ENCODE results near the gene SRPK2.
"Not testable (repeated sequence)": the region's sequence is repeated elsewhere in the genome, so short reads cannot be mapped to it uniquely, and the experiment has no call there.

The SRPK2 gene

GRCh38 chr7:105376908-105377533, 11.7 kb downstream of the SRPK2 start:
- no peak overlapping the region for H3K4me3 ChIP-seq (ENCODE audit: low read depth, low read length)

- H3K4me3 ChIP-seq (ENCODE audit: low read depth, low read length) = no peak overlapping the region
Observed at GRCh38 chr7:105369944-105370343, 18.8 kb downstream of the SRPK2 start.

- no peak overlapping the region for H3K4me3 ChIP-seq (ENCODE audit: low read depth, low read length)
Observed at GRCh38 chr7:105367458-105367857, 21.3 kb downstream of the SRPK2 start.

GRCh38 chr7:105365541-105366534, 22.9 kb downstream of the SRPK2 start:
- no peak overlapping the region for H3K4me3 ChIP-seq (ENCODE audit: low read depth, low read length)

- H3K4me3 ChIP-seq (ENCODE audit: low read depth, low read length) = no peak overlapping the region
Observed at GRCh38 chr7:105364684-105365083, 24.0 kb downstream of the SRPK2 start.

- not testable (repeated sequence) for H3K4me3 ChIP-seq (ENCODE audit: low read depth, low read length)
Observed at GRCh38 chr7:105363657-105364056, 25.1 kb downstream of the SRPK2 start.

- H3K4me3 ChIP-seq (ENCODE audit: low read depth, low read length) = not testable (repeated sequence)
Observed at GRCh38 chr7:105362685-105363084, 26.0 kb downstream of the SRPK2 start.

- not testable (repeated sequence) for H3K4me3 ChIP-seq (ENCODE audit: low read depth, low read length)
Observed at GRCh38 chr7:105361995-105362394, 26.7 kb downstream of the SRPK2 start.

- not testable (repeated sequence) for H3K4me3 ChIP-seq (ENCODE audit: low read depth, low read length)
Observed at GRCh38 chr7:105360149-105360548, 28.6 kb downstream of the SRPK2 start.

- H3K4me3 ChIP-seq (ENCODE audit: low read depth, low read length) = no peak overlapping the region
Observed at GRCh38 chr7:105355701-105356100, 33.0 kb downstream of the SRPK2 start.

- no peak overlapping the region for H3K4me3 ChIP-seq (ENCODE audit: low read depth, low read length)
Observed at GRCh38 chr7:105354383-105354782, 34.3 kb downstream of the SRPK2 start.

GRCh38 chr7:105353752-105354328, 34.9 kb downstream of the SRPK2 start:
- H3K4me3 ChIP-seq (ENCODE audit: low read depth, low read length) = no peak overlapping the region

- H3K4me3 ChIP-seq (ENCODE audit: low read depth, low read length) = no peak overlapping the region
Observed at GRCh38 chr7:105352901-105353668, 35.6 kb downstream of the SRPK2 start.

GRCh38 chr7:105352018-105352612, 36.6 kb downstream of the SRPK2 start:
- H3K4me3 ChIP-seq (ENCODE audit: low read depth, low read length) = no peak overlapping the region

- H3K4me3 ChIP-seq (ENCODE audit: low read depth, low read length) = no peak overlapping the region
Observed at GRCh38 chr7:105350906-105351305, 37.8 kb downstream of the SRPK2 start.

GRCh38 chr7:105348177-105348576, 40.5 kb downstream of the SRPK2 start:
- not testable (repeated sequence) for H3K4me3 ChIP-seq (ENCODE audit: low read depth, low read length)

GRCh38 chr7:105346593-105347322, 42.0 kb downstream of the SRPK2 start:
- H3K4me3 ChIP-seq (ENCODE audit: low read depth, low read length) = no peak overlapping the region

- H3K4me3 ChIP-seq (ENCODE audit: low read depth, low read length) = no peak overlapping the region
Observed at GRCh38 chr7:105346138-105346537, 42.6 kb downstream of the SRPK2 start.

GRCh38 chr7:105345725-105346124, 43.0 kb downstream of the SRPK2 start:
- no peak overlapping the region for H3K4me3 ChIP-seq (ENCODE audit: low read depth, low read length)

- no peak overlapping the region for H3K4me3 ChIP-seq (ENCODE audit: low read depth, low read length)
Observed at GRCh38 chr7:105345003-105345402, 43.7 kb downstream of the SRPK2 start.

Measured in iPS-11a (cell line).